ENCODE data around the gene BCAR3.

The BCAR3 gene

GRCh38 chr1:93714356-93714755 lies 32.7 kb upstream of the BCAR3 start:
- TF ChIP-seq ZNF274 (IDR thresholded peaks at IDR 0.05; ENCODE audit: low read depth, low read length), result no peak
- H3K4me3 ChIP-seq (ENCODE audit: low read length), result no peak overlapping the region

- no peak overlapping the region for H3K4me3 ChIP-seq (ENCODE audit: low read length)
- no peak for TF ChIP-seq ZNF274 (IDR thresholded peaks at IDR 0.05; ENCODE audit: low read depth, low read length)
These were observed 31.7 kb upstream of the BCAR3 start for GRCh38 chr1:93713341-93713740.

GRCh38 chr1:93712741-93713140 lies 31.1 kb upstream of the BCAR3 start:
- no peak for TF ChIP-seq ZNF274 (IDR thresholded peaks at IDR 0.05; ENCODE audit: low read depth, low read length)
- no peak overlapping the region for H3K4me3 ChIP-seq (ENCODE audit: low read length)

- no peak overlapping the region for H3K4me3 ChIP-seq (ENCODE audit: low read length)
- no peak for TF ChIP-seq ZNF274 (IDR thresholded peaks at IDR 0.05; ENCODE audit: low read depth, low read length)
These were observed 29.1 kb upstream of the BCAR3 start for GRCh38 chr1:93710499-93711453.

GRCh38 chr1:93708734-93709481 lies 27.3 kb upstream of the BCAR3 start:
- no peak overlapping the region; the same call in 1 of the 2 replicates for H3K4me3 ChIP-seq (ENCODE audit: low read length)
- TF ChIP-seq ZNF274 (IDR thresholded peaks at IDR 0.05; ENCODE audit: low read depth, low read length), result no peak

- TF ChIP-seq ZNF274 (IDR thresholded peaks at IDR 0.05; ENCODE audit: low read depth, low read length), result no peak
- peak overlapping the region; percentile 24; the same call in 1 of the 2 replicates for H3K4me3 ChIP-seq (ENCODE audit: low read length)
These were observed 26.3 kb upstream of the BCAR3 start for GRCh38 chr1:93707956-93708355.

- no peak overlapping the region for H3K4me3 ChIP-seq (ENCODE audit: low read length)
These were observed 24.4 kb upstream of the BCAR3 start for GRCh38 chr1:93705892-93706500.

GRCh38 chr1:93704052-93704451 lies 22.4 kb upstream of the BCAR3 start:
- H3K4me3 ChIP-seq (ENCODE audit: low read length), result no peak overlapping the region; the same call in 1 of the 2 replicates
- no peak for TF ChIP-seq ZNF274 (IDR thresholded peaks at IDR 0.05; ENCODE audit: low read depth, low read length)

More at GRCh38 chr1:93705892-93706500, 24.4 kb upstream of the BCAR3 start:
- no peak for TF ChIP-seq ZNF274 (IDR thresholded peaks at IDR 0.05; ENCODE audit: low read depth, low read length)

GRCh38 chr1:93703643-93704042 lies 22.0 kb upstream of the BCAR3 start:
- TF ChIP-seq ZNF274 (IDR thresholded peaks at IDR 0.05; ENCODE audit: low read depth, low read length), result no peak
- H3K4me3 ChIP-seq (ENCODE audit: low read length), result no peak overlapping the region; the same call in 1 of the 2 replicates

GRCh38 chr1:93702828-93703183 lies 21.2 kb upstream of the BCAR3 start:
- TF ChIP-seq ZNF274 (IDR thresholded peaks at IDR 0.05; ENCODE audit: low read depth, low read length), result no peak
- no peak overlapping the region for H3K4me3 ChIP-seq (ENCODE audit: low read length)

- TF ChIP-seq ZNF274 (IDR thresholded peaks at IDR 0.05; ENCODE audit: low read depth, low read length), result no peak
- no peak overlapping the region for H3K4me3 ChIP-seq (ENCODE audit: low read length)
These were observed 20.6 kb upstream of the BCAR3 start for GRCh38 chr1:93702111-93702827.

- no peak overlapping the region for H3K4me3 ChIP-seq (ENCODE audit: low read length)
- no peak for TF ChIP-seq ZNF274 (IDR thresholded peaks at IDR 0.05; ENCODE audit: low read depth, low read length)
These were observed 20.0 kb upstream of the BCAR3 start for GRCh38 chr1:93701629-93702028.

GRCh38 chr1:93700532-93701469 lies 19.2 kb upstream of the BCAR3 start:
- no peak overlapping the region for H3K4me3 ChIP-seq (ENCODE audit: low read length)
- TF ChIP-seq ZNF274 (IDR thresholded peaks at IDR 0.05; ENCODE audit: low read depth, low read length), result no peak

All from GM08714 (cell line).